ENCODE results near the gene GPD1. TPM values are rescaled to one million over a fixed set of nuclear protein-coding genes. Genes with fewer than 3 reads are reported as not detected.
A peak's percentile ranks its signal among the peaks of the same experiment; 100 is the strongest.

GPD1 gene
- total RNA-seq, 1 donor from 2014 or later = 12.2 TPM

DNA sequence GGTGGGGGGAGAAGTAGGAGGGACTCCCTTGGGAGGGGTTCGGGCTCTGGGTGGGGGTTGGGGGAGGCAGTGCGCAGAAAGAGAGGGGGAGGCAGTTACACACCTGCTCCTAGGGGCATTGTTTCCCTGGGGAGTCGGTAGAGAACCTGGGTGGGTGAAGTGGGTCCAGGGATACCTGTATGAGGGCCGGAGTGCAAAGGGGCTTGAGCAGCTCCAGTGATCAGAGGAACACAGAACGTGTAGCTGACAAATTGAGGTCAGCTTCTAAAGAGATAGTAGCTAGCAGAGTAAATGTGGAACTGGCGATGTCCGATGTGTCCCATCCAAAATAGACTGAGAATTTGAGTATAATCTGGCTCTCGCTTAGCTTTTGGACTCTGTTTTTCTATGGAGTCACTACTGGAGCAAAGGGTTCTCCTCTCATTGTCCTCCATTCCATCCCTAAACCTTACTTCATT is 18.2 kb upstream of the GPD1 start:
- no peaks in the 10 kb centered on the region for H3K27me3 ChIP-seq
- intact Hi-C loops (cut with DNase I) = loop anchor here (1.0 to 2.0 kb wide), 3 partner anchors 27 to 315 kb away; partner anchors contain the start of genes CERS5, COX14 and LARP4

DNA sequence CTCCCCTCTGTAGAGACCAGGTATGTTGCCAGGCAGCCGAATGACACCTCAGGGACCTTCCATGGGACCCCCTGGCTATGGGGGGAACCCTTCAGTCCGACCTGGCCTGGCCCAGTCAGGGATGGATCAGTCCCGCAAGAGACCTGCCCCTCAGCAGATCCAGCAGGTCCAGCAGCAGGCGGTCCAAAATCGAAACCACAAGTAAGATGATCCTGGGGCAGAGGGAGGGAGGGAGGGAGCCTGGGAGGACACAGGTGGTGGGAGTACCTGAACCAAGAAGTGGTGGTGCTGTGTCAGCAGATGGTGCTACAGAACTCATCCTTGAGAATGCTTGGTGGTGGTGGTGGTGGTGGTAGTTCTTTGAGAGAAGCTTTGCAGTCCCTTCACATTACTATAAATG is 17.7 kb upstream of the GPD1 start:
- Histone ChIP-seq H3K36me3 (peaks cover 23 to 45% of the 10 kb centered on the region in 2 donors), H3K27ac (peak overlapping the region; percentile 97 to 98), H3K4me3 (peak overlapping the region; percentile 83 to 85), H3K4me1 (peaks cover 3 to 7% of the 10 kb centered on the region in 2 donors), H3K27me3 (no peaks in the 10 kb centered on the region), H3K9me3 (no peaks in the 10 kb centered on the region)
- TF ChIP-seq, protein P1, sequence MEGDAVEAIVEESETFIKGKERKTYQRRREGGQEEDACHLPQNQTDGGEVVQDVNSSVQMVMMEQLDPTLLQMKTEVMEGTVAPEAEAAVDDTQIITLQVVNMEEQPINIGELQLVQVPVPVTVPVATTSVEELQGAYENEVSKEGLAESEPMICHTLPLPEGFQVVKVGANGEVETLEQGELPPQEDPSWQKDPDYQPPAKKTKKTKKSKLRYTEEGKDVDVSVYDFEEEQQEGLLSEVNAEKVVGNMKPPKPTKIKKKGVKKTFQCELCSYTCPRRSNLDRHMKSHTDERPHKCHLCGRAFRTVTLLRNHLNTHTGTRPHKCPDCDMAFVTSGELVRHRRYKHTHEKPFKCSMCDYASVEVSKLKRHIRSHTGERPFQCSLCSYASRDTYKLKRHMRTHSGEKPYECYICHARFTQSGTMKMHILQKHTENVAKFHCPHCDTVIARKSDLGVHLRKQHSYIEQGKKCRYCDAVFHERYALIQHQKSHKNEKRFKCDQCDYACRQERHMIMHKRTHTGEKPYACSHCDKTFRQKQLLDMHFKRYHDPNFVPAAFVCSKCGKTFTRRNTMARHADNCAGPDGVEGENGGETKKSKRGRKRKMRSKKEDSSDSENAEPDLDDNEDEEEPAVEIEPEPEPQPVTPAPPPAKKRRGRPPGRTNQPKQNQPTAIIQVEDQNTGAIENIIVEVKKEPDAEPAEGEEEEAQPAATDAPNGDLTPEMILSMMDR (IDR thresholded peaks at IDR 0.05) = no peak
- intact Hi-C loops (cut with DNase I) = no loop called here
- DNase-seq (ENCODE audit: low spot score in 2 of 2) = no peak

More for the DNA sequence above, 18.2 kb upstream of the GPD1 start:
- peak overlapping the region; percentile 97 to 98 for H3K27ac ChIP-seq
- H3K36me3 ChIP-seq = peaks cover 19 to 41% of the 10 kb centered on the region in 2 donors
- DNase-seq (ENCODE audit: low spot score in 2 of 2) = no peak
- no peaks in the 10 kb centered on the region for H3K9me3 ChIP-seq
- H3K4me3 ChIP-seq = peak overlapping the region; percentile 83 to 85
- TF ChIP-seq, protein P1 (IDR thresholded peaks at IDR 0.05) = no peak
- H3K4me1 ChIP-seq = peaks cover 3 to 9% of the 10 kb centered on the region in 2 donors

DNA sequence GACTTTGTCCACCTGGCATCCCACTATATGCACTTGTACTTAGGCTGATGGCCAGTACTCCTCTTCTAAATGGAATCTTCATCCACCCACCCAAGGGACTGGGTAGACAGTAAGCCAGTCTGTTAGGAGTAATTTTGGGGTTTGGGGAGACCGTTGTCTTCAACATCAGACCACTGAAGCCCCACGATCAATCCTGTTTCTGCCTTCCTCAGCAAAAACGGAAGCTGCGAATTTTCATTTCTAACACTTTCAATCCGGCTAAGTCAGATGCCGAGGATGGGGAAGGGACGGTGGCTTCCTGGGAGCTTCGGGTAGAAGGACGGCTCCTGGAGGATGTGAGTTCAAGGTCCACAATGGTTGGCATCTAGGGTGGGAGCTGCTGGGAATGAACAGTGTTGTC is 16.7 kb upstream of the GPD1 start:
- TF ChIP-seq, protein P1 (IDR thresholded peaks at IDR 0.05) = no peak
- Histone ChIP-seq H3K9me3 (no peaks in the 10 kb centered on the region), H3K4me1 (peaks cover 3 to 7% of the 10 kb centered on the region in 2 donors), H3K27ac (peak overlapping the region; percentile 42 to 44), H3K4me3 (no peak overlapping the region), H3K36me3 (peaks cover 32 to 55% of the 10 kb centered on the region in 2 donors), H3K27me3 (no peaks in the 10 kb centered on the region)
- intact Hi-C loops (cut with DNase I) = no loop called here
- no peak for DNase-seq (ENCODE audit: low spot score in 2 of 2)

DNA sequence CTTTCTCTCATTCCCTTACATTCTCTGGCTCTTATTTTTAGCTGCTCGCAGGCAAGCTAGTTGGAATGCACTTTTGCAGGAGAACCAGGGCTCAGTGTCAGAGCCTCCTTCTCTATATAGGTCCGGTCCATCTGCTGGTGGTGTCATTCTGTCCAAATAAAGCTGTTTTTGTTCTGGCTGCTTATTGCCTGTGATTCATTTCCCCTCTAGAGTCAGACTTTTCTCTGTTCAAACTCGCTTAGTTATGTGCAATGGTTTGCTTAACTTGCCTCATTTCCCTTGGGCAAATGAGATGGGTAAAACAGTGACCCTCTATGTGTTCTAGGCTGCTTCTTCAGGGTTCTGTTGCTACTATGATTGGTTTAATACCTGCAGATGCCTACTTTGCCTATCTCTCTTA is 15.8 kb upstream of the GPD1 start:
- Histone ChIP-seq H3K4me3 (no peak overlapping the region), H3K36me3 (peaks cover 40 to 63% of the 10 kb centered on the region in 2 donors), H3K27ac (peak overlapping the region; percentile 42 to 44), H3K27me3 (no peaks in the 10 kb centered on the region), H3K4me1 (peaks cover 3 to 7% of the 10 kb centered on the region in 2 donors), H3K9me3 (no peaks in the 10 kb centered on the region)
- DNase-seq (ENCODE audit: low spot score in 2 of 2) = no peak
- intact Hi-C loops (cut with DNase I) = loop anchor here (1.0 kb wide), 1 partner anchor 87 kb away; no protein-coding TSS in a partner anchor
- TF ChIP-seq, protein P1 (IDR thresholded peaks at IDR 0.05) = no peak

DNA sequence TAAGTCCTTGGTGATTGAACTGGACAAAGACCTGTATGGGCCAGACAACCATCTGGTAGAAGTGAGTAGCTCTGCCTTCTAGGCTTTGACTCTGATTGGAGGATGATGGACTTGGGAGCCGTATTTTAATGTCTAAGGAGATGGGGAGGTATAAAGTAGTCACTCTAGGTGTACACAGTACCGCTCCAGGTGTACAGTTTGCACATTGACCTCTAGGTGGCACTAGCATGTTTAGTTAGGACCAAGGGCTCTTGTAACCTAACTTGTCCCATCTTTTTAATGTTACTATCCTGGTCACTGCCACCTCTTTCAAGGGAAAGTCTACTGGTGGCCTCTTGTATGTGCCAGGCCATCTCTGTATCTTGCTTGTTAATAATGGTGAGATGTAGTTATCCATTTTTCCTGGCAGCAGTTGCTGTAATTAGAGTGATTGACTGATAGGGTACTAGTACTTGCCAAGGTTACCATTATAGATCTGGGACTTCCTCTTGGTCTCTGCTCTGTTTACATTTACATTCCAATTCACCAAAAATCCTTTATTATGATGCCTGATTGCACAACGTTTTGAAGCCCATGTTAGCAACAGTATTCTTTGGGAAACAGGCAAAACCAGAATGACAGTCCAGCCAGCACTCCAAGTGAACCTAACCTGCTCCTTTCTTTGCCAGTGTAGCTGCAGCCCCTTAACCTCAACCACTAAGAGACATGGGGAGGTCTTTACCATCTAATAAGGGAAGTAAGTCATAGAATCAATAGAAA is 15.1 kb upstream of the GPD1 start:
- DNase-seq (ENCODE audit: low spot score in 2 of 2) = no peak
- no peaks in the 10 kb centered on the region for H3K9me3 ChIP-seq
- TF ChIP-seq, protein P1 (IDR thresholded peaks at IDR 0.05) = peak; percentile 57 to 83 (median 65)
- H3K4me1 ChIP-seq = peaks cover 3 to 7% of the 10 kb centered on the region in 2 donors
- no peak overlapping the region for H3K4me3 ChIP-seq
- no peaks in the 10 kb centered on the region for H3K27me3 ChIP-seq
- peak overlapping the region; percentile 42 to 44 for H3K27ac ChIP-seq
- H3K36me3 ChIP-seq = peaks cover 46 to 70% of the 10 kb centered on the region in 2 donors
- intact Hi-C loops (cut with DNase I) = loop anchor here (1.0 kb wide), 1 partner anchor 87 kb away; no protein-coding TSS in a partner anchor
